Stimulated activated CD4-positive, alpha-beta T cell treated with anti-CD3 and anti-CD28 coated beads, Interleukin-15, amount 100 ng/mL, for 1 hour (primary cell): ENCODE measurements around the gene DKK3.

Source experiments
- DNase-seq, 2 donors: peaks; one replicate each; pipeline ENCODE4 v3.0.0-alpha.2; 2020; ENCODE audit warnings: low read depth in 1 of 2, low spot score in 1 of 2

The DKK3 gene

DNA sequence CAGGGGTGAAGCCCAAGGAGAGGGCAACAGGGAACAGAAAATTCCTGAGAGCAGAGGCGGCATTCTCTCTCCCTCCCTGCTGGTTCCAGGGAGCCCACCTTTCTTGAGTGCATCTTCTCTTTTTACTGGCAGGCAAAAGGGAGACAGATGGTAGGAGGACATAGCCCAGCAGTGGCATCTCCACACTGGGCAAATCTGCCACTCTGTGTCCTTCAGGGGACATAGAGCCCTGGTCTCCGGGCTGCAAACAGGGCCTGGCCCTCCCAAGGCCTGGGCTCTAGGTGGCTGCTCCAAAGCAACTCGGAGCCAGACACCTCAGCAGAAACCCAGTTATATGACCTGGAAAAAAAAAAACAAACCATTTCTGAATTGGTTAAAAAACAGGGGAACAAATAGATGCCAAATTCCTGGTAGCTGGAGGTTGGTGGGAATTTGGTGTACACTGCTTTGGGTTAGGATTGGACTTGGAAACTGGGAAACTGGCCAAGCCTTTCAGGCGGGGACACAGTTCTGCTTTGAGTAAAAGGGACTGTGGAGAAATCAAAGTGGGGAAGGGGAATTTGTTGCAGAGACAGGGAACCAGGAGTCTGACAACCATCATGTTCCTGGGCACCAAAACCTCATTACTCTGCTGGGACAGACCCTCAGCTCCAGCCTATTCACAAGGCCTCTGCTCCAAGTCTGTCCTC is 23.6 kb upstream of the DKK3 start:
- no peak for DNase-seq

DNA sequence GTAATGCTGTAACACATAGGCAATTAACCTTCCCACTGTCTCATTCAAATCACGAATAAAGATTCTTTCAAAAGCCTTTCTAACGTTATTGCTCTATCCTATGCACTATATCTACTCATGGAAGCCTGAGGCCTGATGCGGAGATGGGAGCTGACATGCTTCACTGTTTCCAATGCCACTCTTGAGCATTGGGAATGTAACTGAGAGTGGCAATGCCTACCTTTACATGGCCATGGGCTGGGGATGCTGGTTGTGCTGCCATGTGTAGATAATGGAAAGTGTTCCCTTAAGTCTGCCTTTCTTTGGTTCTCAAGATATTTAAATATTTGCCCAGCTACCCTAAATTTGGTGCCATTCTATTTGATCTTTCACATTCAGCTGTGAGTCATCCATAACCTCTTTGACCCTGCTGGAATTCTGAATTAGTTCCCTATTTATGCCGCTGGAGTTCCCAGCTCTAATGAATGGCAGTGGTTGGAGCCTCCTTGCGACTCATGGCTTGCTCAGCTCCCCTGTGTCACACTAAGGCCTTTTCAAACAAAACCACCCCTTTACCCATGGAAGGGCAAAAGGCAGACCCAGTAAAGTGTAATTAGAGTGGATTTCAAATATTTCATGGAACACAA is 21.4 kb upstream of the DKK3 start:
- no peak for DNase-seq

DNA sequence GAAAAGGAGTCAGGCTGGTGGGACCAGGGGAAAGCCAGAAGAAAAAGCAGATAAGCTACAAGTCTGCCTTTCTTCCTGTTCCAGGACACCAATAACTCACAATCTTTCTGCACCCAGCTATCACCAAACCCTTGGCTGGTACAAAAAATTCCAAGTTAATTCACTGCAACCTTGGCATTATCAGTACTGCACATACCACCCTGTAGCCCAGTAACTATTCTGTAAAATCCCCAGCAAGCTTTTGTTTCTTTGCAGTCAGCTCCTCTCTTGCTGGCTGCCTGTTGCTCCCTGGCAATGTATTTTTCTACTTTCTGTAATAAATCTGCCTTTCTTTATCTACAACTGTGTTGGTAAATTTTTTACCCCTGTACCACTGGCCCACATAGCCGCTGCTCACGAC is 20.7 kb upstream of the DKK3 start:
- DNase-seq: no peak

DNA sequence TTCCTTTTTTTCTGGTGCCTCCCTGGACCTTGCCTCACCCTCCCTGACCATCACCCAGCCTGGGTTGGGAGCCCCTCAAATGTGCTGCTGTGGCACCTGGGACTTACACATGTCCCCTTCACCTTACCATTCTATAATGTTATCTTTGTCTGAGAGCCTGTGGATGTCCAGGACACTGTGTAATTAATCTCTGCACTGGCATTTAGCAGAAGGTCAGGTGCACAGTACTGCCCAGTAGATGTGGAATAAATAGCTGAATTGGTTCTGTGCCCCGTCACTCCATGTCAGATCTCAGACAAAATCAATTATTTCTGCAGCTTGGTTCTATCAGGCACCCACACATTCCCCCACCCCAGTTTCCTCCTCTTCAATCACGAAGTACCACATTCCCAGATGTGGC is 19.9 kb upstream of the DKK3 start:
- DNase-seq: no peak

DNA sequence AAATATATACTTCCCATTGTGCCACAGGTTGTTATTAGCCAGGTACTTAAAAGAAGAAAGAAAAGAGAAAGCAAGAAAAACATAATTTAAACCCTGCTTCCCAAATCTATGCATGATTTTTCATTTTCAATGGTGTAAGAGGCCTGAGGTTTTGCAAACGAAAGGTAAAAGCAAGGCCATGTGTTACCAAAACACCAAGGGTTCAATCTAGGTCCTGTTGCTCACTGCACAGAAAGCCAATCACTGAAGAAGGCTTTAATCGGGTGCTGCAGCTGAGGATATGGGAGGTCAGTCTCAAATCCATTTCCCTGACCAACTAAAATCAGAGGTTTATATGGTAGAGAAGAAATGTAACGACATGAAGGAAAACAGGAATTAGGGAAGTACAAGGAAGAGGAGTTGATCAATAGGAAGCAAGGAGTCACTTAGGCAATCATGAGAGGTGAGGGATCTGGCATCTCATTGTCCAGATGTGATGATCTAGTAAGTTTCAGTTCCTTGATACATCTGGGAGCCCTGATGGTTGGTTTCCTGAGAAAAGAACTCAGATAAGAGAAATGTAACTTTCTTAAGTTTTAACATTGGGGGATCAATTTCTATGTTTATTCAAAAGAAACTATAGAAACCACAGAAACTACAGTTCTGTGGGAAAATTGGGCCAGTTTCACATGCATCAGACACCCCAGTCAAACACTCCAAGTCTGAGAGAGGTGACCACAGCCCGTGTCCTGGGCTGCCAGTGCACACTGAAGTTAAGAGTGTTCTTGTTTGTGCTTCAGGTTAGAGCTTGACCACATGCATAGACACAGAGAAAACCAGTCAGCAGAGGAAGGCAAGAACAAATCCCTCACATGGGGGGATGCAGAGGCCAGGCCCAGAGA is 18.1 kb upstream of the DKK3 start:
- no peak for DNase-seq

DNA sequence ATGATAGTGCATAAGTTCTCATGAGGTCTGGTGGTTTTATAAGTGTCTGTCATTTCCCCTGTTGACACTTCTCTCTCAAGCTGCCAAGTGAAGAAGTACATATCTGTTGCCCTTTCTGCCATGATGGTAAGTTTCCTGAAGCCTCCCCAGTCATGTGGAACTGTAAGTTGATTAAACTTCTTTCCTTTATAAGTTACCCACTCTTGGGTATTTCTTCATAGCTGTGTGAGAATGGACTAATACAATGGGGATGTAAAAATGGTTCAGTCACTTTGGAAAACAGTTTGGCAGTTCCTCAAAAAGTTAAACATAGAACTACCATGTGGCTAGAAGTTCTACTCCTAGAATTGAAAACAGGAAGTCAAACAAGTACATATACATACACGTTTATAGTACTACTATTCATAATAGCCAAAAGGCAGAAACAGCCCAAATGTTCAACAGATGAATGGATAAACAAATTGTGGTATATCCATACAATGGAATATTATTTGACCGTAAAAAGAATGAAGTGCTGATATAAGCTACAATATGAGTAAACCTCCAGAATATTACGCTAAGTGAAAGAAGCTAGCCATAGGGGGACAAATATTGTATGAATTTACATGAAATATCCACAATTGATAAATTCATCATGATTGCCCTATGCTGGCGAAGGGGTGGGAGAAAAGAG is 16.0 kb upstream of the DKK3 start:
- DNase-seq: no peak

DNA sequence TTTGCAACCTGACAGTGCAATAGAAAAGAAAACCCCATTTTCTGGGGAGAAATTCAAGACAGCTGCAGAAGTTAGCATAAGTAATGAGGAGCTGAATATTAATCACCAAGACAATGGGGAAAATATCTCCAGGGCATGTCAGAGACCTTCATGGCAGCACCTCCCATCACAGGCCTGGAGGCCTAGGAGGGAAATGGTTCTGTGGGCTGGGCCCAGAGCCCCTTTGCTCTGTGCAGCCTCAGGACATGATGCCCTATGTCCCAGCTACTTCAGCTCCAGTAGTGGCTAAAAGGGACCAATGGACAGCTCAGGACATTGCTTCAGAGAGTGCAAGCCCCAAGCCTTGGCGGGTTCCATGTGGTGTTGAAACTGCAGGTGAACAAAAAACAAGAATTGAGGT is 14.6 kb upstream of the DKK3 start:
- DNase-seq: no peak

DNA sequence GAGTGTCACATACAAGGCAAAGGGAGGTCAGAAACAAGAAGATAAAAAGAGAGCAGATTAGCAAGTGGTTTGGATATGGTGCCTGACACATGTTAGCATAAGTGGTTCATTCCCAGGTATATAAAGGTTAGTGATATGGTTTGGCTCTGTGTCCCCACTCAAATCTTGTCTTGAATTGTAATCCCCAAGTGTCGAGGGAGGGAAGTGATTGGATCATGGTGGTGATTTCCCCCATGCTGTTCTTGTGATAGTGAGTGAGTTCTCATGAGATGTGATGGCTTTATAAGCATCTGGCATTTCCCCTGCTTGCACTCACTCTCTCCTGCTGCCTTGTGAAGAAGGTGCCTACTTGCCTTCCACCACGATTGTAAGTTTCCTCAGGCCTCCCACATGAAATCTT is 12.1 kb upstream of the DKK3 start:
- DNase-seq: no peak

DNA sequence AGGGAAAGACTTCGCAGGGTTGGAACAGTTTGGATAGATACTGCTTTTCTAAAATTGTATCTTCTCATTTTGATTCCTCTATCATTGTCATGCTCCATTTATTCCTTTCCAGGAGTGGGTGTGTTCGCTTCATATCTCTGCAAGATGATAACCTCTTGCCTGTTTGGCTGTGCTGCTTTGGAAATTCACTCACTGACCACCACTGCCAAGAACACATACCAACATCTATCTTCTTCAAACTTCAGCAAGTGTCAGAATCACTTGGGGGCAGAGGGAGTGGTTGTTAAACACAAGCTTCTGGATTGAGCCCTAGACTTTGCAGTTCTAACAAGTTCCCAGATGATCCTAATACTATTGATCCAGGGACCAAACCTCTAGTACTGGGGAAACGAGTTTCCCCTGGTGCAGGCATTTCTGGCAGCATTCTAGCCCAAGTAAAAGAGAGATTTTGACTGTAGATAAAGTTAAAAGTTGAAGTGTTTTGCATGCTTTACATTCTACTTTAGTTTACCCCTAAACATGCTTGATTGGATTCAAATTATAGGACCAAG is 11.5 kb upstream of the DKK3 start:
- no peak for DNase-seq

DNA sequence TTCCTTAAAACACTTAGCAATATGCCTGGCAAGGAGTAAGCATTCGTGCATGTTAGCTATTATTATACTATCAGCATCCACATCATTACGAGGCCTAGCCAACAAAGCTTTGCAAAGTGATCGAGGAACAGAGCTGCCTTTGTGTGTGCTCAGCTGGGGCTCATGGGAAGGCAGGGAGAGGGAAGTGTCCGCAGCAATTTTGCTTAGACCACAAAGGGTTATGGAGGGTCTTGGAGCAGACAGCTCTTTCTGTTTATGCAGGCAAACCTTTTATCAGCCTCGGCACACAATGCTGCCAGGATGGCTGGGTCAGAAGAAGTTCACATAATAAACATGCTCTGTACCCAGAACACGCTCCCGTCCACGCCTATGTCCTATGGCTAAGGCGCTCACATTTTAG is 10.9 kb upstream of the DKK3 start:
- DNase-seq: no peak

DNA sequence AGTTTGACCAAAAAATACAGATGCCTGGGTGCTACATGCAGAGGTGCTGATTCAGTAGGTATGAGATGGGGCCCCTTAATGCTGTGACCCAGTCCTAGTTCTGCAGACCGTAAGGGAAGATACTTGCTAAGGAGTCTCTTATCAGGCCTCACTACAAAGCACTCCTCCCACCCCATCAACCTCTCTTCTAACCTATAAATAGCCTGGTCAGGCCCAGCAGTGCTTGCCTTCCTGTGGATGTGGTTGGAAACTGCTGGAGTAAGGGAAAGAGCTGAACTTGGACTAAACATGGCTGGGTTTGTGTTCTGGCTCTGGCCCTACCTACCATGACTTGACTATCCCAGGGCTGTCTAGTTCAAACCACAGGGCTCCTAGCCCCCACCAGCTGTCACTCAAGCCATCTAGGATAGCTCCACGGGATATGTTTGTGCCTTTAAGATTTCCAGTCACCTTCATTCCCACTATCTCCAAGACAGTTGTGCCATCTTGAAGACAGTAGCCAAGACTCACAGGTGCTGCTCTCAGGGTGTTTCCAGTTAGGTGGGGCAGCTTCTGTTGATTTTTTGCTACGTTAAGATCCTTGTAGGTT is 9.5 kb upstream of the DKK3 start:
- DNase-seq: no peak

DNA sequence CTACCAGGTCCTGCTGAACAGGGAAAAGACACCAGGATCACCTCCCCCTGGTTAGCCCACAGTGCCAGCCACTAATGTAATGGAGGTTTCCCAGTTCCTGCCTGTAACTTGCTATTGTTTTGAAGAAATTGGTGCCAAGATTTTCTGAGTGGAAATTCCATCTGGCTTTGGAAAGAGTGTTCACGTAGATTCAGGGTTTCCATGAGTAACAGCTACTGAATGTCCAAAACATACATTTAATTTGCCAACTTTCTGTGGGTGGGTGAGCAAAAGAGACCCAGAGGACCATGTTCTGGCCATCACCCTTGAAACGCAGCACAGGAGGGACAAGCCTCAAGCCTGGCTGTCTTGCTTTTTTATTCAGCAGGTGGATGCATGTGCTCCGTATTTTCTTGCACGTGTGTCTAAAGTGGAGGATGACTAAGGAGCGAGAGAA is 8.8 kb upstream of the DKK3 start:
- DNase-seq: no peak

DNA sequence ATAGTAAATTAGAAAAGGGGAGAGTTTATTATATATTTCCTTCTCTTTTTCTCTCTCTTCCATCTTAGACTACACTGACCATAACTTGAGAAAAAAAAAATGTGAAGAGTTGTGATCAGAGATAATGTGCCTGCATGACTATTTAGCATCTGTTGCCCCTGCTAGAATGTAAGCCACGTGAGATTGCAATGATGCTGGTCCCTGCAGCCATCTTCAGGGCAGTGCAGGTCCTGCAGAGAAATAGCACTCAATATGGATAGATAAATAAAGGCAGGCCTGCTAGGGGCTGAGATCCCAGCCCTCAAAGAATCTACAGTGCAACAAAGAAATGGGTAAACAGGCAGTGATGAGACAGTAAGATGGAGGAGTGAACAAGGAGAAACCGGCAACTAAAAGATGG is 7.8 kb upstream of the DKK3 start:
- no peak for DNase-seq

DNA sequence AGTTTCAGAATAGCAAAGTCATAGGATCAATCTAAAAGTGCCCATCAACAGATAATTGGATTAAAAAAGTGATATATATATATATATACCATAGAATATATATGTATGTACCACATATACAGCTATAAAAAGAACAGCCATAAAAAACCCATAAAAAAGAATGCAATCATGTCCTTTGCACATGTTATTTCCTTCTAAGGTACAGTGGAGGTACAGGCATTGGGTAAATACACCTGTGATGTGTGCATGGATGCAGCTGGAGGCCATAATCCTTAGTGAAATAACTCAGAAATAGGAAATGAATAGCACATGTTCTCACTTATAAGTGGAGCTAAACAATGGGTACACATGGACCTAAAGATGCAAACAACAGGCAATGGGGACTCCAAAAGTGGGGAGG is 7.1 kb upstream of the DKK3 start:
- DNase-seq: no peak

DNA sequence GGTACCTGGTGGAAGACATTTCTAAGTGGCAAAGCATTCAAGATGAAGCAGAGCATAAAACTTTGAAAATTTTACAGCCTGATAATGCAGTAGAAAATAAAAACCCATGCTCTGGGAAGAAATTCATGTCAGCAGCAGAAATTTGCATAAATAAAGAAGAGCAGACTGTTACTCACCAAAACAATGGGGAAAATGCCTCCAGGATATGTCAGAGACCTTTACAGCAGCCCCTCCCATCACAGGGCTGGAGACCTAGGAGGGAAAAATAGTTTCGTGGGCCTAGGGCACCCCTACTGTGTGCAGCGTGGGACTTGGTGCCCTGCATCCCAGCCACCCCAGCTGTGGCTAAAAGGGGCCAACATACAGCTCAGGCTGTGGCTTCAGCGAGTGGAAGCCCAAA is 5.4 kb upstream of the DKK3 start:
- DNase-seq: no peak

DNA sequence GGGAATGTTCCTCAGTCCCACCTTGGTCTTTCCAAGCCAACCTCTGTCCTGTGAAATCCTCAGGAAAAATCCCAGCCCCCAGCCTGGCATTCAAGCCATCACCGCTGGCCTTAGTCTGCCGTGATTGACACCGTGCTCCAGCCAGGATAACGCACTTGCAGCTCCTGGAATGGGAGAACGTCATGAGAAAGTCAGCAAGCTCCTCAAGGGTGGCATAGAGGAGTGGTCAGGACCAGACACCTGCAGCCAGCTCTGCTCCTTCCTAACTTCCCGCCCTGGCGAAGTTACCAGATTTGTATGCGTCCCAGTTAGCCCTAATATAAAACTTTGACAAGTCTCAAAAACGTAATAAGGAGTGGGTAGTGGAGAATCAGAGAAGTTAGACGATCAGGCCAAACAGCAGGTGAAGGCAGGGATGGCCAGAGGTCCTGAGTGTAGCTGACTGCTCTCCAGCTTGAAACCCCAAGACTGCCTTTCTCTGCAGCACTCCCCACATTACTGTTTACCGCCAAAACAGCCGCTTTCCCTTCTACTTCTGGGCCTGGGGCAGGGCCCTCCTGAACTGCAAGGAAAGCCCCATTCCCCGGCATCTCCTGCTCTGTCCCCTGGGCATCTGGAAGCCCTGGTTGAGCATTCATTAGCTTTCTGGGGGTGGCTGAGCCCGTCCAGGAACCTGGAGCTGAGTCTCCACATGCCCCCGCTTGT is 1.3 kb upstream of the DKK3 start:
- DNase-seq: no peak

DNA sequence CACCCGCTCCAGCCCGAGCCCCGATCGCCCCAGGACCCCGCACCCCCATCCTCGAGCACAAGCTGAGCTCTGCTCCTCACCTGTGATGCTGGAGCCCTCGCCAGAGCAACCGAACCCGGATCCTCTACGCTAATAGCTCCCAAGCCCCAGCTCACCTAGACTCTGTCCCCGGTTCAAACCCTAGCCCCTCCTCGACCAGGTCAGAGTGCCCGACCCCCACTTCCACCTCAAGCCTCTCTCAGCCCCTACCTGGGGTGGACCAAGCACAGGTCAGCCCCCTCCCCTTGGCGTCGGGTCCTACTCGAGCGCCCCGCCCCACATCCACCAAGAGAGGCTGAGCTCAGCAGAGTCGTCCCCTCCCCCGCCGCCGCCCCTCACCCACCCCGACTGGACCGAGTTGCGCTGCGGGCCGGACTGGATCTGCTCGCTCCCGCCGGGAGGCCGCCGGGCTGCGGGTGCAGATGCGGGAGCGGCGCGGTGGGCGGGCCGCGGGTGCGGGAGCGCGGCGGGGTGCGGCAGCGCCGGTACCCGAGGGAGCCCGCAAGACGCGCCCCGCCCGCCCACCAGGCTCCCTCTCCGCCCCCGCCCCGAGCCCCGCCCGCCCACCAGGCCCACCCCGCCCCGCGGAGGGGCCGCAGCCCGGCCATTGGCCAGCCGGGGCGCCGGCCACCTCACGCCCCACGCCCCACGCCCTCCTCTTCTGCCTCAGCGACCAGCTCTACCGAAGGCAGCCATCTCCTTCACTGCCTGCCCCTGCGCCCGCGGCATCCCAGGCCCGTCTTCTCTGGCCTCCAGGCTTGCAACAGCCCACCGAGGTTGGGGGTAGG is 577 bp upstream of the DKK3 start:
- DNase-seq: no peak

DNA sequence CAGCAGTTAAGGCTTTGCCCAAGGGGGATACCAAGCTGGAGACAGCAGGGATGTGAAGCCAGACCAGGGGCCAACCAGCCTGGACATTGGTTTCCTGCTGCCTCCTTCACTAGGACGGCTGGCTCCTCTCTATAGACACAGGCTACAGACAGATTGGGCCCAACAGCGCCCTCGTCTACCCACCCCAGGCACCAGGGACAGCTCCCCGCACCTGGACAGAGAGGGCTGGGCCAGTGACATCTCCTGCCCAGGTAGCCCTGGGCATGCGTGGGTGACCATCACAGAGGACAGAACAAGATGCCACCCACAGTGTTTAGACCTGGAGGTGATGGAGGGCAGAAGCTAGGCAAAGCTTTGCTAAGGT is 1.2 kb downstream of the DKK3 start:
- DNase-seq: no peak

DNA sequence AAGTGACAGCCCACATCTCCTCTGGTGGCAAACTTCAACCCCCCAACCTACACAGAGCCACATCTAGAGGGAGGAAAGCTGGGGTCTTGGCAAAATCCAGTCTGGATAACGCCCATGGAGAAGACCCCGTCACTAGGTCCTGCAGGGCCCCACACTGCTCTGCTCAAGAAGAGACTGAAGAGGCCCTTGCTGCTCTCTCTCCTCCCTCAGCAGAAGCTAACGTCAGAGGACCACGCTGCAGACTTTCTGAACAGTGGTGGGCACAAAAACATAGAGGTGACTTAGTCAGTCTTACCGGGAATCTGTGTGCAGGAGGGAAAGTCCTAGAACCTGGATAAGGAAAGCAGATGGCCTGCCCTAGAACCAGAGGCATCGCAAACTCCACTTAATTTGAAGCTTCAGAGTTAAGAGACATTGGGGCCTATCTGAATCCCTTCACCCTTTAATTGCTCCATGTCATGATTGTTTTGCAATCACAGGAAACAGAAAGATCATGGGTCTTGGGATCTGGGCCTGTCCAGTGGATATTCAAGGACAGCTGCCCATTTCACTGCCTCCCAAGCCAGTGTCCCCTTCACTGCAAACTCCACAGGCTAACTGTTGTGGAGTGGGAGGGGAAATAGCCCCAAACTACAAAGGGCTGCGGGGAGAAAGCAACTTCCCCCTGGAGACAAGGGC is 1.7 kb downstream of the DKK3 start:
- DNase-seq: no peak
